Measurements from ENCODE around the gene C1QC.
"Not testable (repeated sequence)": the region's sequence is repeated elsewhere in the genome, so short reads cannot be mapped to it uniquely, and the experiment has no call there.

C1QC gene

GRCh38 chr1:22651941-22652856 is 8.8 kb downstream of the C1QC start:
- no peak for DNase-seq

- no peak for DNase-seq
Measured at GRCh38 chr1:22652881-22653316, 9.5 kb downstream of the C1QC start, which contains the start of gene C1QB. Gene C1QB (plus strand): TSS chr1:22653236. CDS start chr1:22659463, 6,227 bp downstream.

GRCh38 chr1:22654692-22655091 is 11.3 kb downstream of the C1QC start:
- DNase-seq: no peak

- DNase-seq: no peak
Measured at GRCh38 chr1:22658385-22659163, 15.1 kb downstream of the C1QC start.

- no peak for DNase-seq
Measured at GRCh38 chr1:22660716-22661241, 17.3 kb downstream of the C1QC start.

- DNase-seq: no peak
Measured at GRCh38 chr1:22661880-22662279, 18.4 kb downstream of the C1QC start.

- peak; percentile 46 for DNase-seq
Measured at GRCh38 chr1:22662318-22662717, 18.9 kb downstream of the C1QC start.

GRCh38 chr1:22662986-22663408 is 19.6 kb downstream of the C1QC start:
- no peak for DNase-seq

GRCh38 chr1:22665752-22666151 is 22.3 kb downstream of the C1QC start:
- peak; percentile 16 for DNase-seq

- no peak for DNase-seq
Measured at GRCh38 chr1:22666412-22666811, 23.0 kb downstream of the C1QC start.

- not testable (repeated sequence) for DNase-seq
Measured at GRCh38 chr1:22668840-22669239, 25.4 kb downstream of the C1QC start.

- DNase-seq: no peak
Measured at GRCh38 chr1:22670352-22670975, 27.0 kb downstream of the C1QC start.

- DNase-seq: no peak
Measured at GRCh38 chr1:22671999-22672398, 28.6 kb downstream of the C1QC start.

- peak; percentile 66 for DNase-seq
Measured at GRCh38 chr1:22673486-22674409, 30.3 kb downstream of the C1QC start.

- DNase-seq: no peak
Measured at GRCh38 chr1:22674410-22674749, 30.9 kb downstream of the C1QC start.

GRCh38 chr1:22676151-22676550 is 32.7 kb downstream of the C1QC start:
- DNase-seq: not testable (repeated sequence)

- DNase-seq: no peak
Measured at GRCh38 chr1:22676916-22677583, 33.6 kb downstream of the C1QC start.

- no peak for DNase-seq
Measured at GRCh38 chr1:22677931-22678896, 34.8 kb downstream of the C1QC start.

GRCh38 chr1:22680726-22681125 is 37.3 kb downstream of the C1QC start:
- no peak for DNase-seq
